A549 (cell line): ENCODE measurements around the gene LST1. TPM values are rescaled to one million over a fixed set of nuclear protein-coding genes. Genes with fewer than 3 reads are reported as not detected.

Experiments
- ATAC-seq, 2 experiments: fragments of 200-7000 bp in 1 of 2; fragments of >200 bp in 1 of 2; cut with Nextera tagmentation in 1 of 2; cut with Tn5 transposase in 1 of 2; 3 replicates each; pipeline versions ENCODE4 v1.8.0 to v1.9.1; 2018 to 2020; ENCODE audit warnings: mild to moderate bottlenecking in 1 of 2, moderate library complexity in 1 of 2
- CTCF ChIA-PET: fragments of 300-600 bp; sonication (Branson Sonifier 250); formaldehyde crosslinking; extraction: SDS; loops from one replicate; lab custom pipeline; 2021; ENCODE audit warnings: antibody characterized with exemption, inconsistent platforms; lab: Yijun Ruan, JAX
- POLR2A ChIA-PET: fragments of 350-600 bp; formaldehyde crosslinking; extraction: SDS; loops from one replicate; lab custom pipeline; 2021; ENCODE audit warnings: antibody characterized with exemption, inconsistent platforms; lab: Yijun Ruan, JAX
- DNase-seq, 2 experiments: peaks; one replicate each; pipeline versions ENCODE4 v3.0.0 to v3.0.0-alpha.2; 2011 to 2016; ENCODE audit warnings: low read depth in 1 of 2, low spot score in 1 of 2
- FAIRE-seq: peaks from 2 replicates; lab custom pipeline; 2011; peaks lifted over from hg19 to GRCh38; lab: Jason Lieb, UNC
- H3K27ac ChIP-seq, 2 experiments: fragments of >200 bp; sonication (Bioruptor Twin); formaldehyde crosslinking; 3 replicates each; pipeline ENCODE4 v1.5.1; 2016 to 2017
- H3K4me1 ChIP-seq: fragments of >200 bp; sonication (Bioruptor Twin); formaldehyde crosslinking; 3 replicates; pipeline ENCODE4 v1.6.1; 2016
- H3K4me2 ChIP-seq: fragments of >200 bp; sonication (Bioruptor Twin); formaldehyde crosslinking; 3 replicates; pipeline ENCODE4 v1.6.1; 2016
- H3K4me3 ChIP-seq: fragments of >200 bp; sonication (Bioruptor Twin); formaldehyde crosslinking; 3 replicates; pipeline ENCODE4 v1.5.1; 2016
- H3K9me3 ChIP-seq: fragments of >200 bp; sonication (Bioruptor Twin); formaldehyde crosslinking; 3 replicates; pipeline ENCODE4 v1.6.1; 2016
- ATOH8 ChIP-seq: fragments of 250-450 bp; sonication (Bioruptor Pico); IDR thresholded peaks from 2 replicates; pipeline ENCODE4 v1.5.0; 2020; ENCODE audit warnings: low read depth, mild to moderate bottlenecking, moderate library complexity
- BCL3 ChIP-seq: fragments of >200 bp; sonication (Bioruptor Twin); formaldehyde crosslinking; IDR thresholded peaks from 3 replicates; pipeline ENCODE4 v1.6.1; 2016
- CBX2 ChIP-seq: fragments of 200-600 bp; sonication (generic); IDR thresholded peaks from 2 replicates; pipeline ENCODE4 v1.6.1; 2016; ENCODE audit warnings: low read depth, mild to moderate bottlenecking, borderline replicate concordance
- CHD4 ChIP-seq: fragments of 200-600 bp; sonication (generic); IDR thresholded peaks from 2 replicates; pipeline ENCODE4 v1.6.1; 2016; ENCODE audit warnings: antibody characterized with exemption, mild to moderate bottlenecking, borderline replicate concordance
- EHF ChIP-seq: fragments of 250-450 bp; sonication (Bioruptor Pico); IDR thresholded peaks from 2 replicates; pipeline ENCODE4 v1.5.0; 2020; ENCODE audit warnings: mild to moderate bottlenecking
- HOXB5 ChIP-seq: fragments of 250-450 bp; sonication (Bioruptor Pico); IDR thresholded peaks from 2 replicates; pipeline ENCODE4 v1.5.0; 2020; ENCODE audit warnings: mild to moderate bottlenecking, moderate library complexity
- JUN ChIP-seq, 2 experiments: fragments of >200 bp; sonication (Bioruptor Twin); formaldehyde crosslinking; IDR thresholded peaks; 2 replicates in 1 of 2; 3 replicates in 1 of 2; pipeline ENCODE4 v1.6.1; 2016 to 2017
- JUNB ChIP-seq: fragments of >200 bp; sonication (Bioruptor Twin); formaldehyde crosslinking; IDR thresholded peaks from 2 replicates; pipeline ENCODE4 v1.6.1; 2016
- MAFK ChIP-seq: fragments of 450-650 bp; IDR thresholded peaks from 2 replicates; pipeline ENCODE4 v1.6.1; 2014; ENCODE audit not compliant: partially characterized antibody
- MAZ ChIP-seq: fragments of 150-350 bp; IDR thresholded peaks from 2 replicates; pipeline ENCODE4 v1.6.1; 2014; ENCODE audit warnings: antibody characterized with exemption, low read depth, low read length, borderline replicate concordance
- NFE2L2 ChIP-seq: fragments of 150-350 bp; conservative IDR thresholded peaks from 2 replicates; pipeline ENCODE4 v1.6.1; 2014; ENCODE audit warnings: low read length
- PBX3 ChIP-seq: IDR thresholded peaks from 2 replicates; pipeline ENCODE4 v1.6.1; 2012
- POLR2AphosphoS2 ChIP-seq: conservative IDR thresholded peaks from 2 replicates; pipeline ENCODE4 v1.6.1; 2012; ENCODE audit warnings: low read length, improper control_type of control experiment, inconsistent platforms
- RCOR1 ChIP-seq: fragments of 150-350 bp; IDR thresholded peaks from 2 replicates; pipeline ENCODE4 v1.6.1; 2014; ENCODE audit warnings: antibody characterized with exemption, low read length, low read depth
- RFX5 ChIP-seq: fragments of 450-650 bp; IDR thresholded peaks from 2 replicates; pipeline ENCODE4 v1.7.1; 2014; ENCODE audit warnings: antibody characterized with exemption, mild to moderate bottlenecking, moderate library complexity
- RNF2 ChIP-seq: fragments of 200-600 bp; sonication (generic); IDR thresholded peaks from 2 replicates; pipeline ENCODE4 v1.6.1; 2016; ENCODE audit warnings: low read depth, mild to moderate bottlenecking, antibody characterized with exemption, moderate library complexity, borderline replicate concordance
- SMC3 ChIP-seq: fragments of >200 bp; sonication (Bioruptor Twin); formaldehyde crosslinking; IDR thresholded peaks from 3 replicates; pipeline ENCODE4 v1.6.1; 2018; ENCODE audit warnings: inconsistent platforms
- USF2 ChIP-seq: fragments of 450-650 bp; IDR thresholded peaks from 2 replicates; pipeline ENCODE4 v1.6.1; 2014; ENCODE audit warnings: antibody characterized with exemption
- ZC3H11A ChIP-seq: fragments of 450-650 bp; IDR thresholded peaks from 2 replicates; pipeline ENCODE4 v1.6.1; 2014; ENCODE audit warnings: antibody characterized with exemption, mild to moderate bottlenecking
- WGBS: methylation state at CpG from one replicate; pipeline ENCODE4 v1.1.6; 2017; ENCODE audit errors: missing lambda C conversion rate; 5-methylcytosine and 5-hydroxymethylcytosine counted together
- polyA plus RNA-seq, 4 experiments: library from polyadenylated mRNA; depleted of rRNA in 3 of 4; stranded (reverse); fragments of >200 nt; fragmentation: RNase III in 1 of 4; extraction: RNeasy Plus Mini Kit Qiagen cat#74134 plus additional on column Dnase treatment in 1 of 4; gene quantifications; 2 replicates in 3 of 4; 3 replicates in 1 of 4; pipeline ENCODE4 v1.2.3, GENCODE V29; 2011 to 2017
- small RNA-seq, 6 experiments: library from RNA; depleted of rRNA; stranded (forward); fragments of <200 nt; gene quantifications; one replicate each; pipeline ENCODE3, GENCODE V24; 2012

Gene LST1
- polyA plus RNA-seq, 2 of the 4 experiments (the other 2 are of a cell fraction): 0.19 to 0.26 TPM

- H3K9me3 ChIP-seq: no peaks in the 10 kb centered on the region
- DNase-seq: no peak
- H3K4me3 ChIP-seq: no peak overlapping the region
- ATAC-seq: no peak
- no peak overlapping the region for H3K4me2 ChIP-seq
- TF ChIP-seq EHF: no peak
- TF ChIP-seq, all 56 proteins: peak for 0
- 84% methylated on average over 11 of the region's 11 CpGs for WGBS
- CTCF ChIA-PET: interaction anchor here (1.8 to 2.2 kb wide), 2 partner anchors 19 to 88 kb away, joined by 7 to 8 read pairs; partner anchors contain the start of genes ATP6V1G2 and NFKBIL1
- POLR2A ChIA-PET: interaction anchor here (1.5 kb wide), 1 partner anchor 17 kb away, joined by 3 read pairs; no protein-coding TSS in a partner anchor
- no peak overlapping the region for H3K27ac ChIP-seq
- no peaks in the 10 kb centered on the region for H3K4me1 ChIP-seq
- no peak for FAIRE-seq
Observed at GRCh38 chr6:31634969-31635575, 49.0 kb downstream of the LST1 start.

- POLR2A ChIA-PET: interaction anchor here (1.6 kb wide), 1 partner anchor 24 kb away, joined by 4 read pairs; the partner anchor contains the start of gene C6orf47
- TF ChIP-seq MAZ: no peak
- TF ChIP-seq ZC3H11A: no peak
- no peak for TF ChIP-seq NFE2L2
- TF ChIP-seq MAFK: no peak
- no peak for TF ChIP-seq RNF2
- no peak for TF ChIP-seq POLR2AphosphoS2
- TF ChIP-seq SMC3: no peak
- no peak for TF ChIP-seq USF2
- no peak for TF ChIP-seq JUNB
- TF ChIP-seq BCL3: no peak
- no peak for TF ChIP-seq RFX5
- TF ChIP-seq JUN (IDR thresholded peaks at IDR 0.05): no peak
- TF ChIP-seq PBX3: no peak
- no peak for TF ChIP-seq CHD4
- TF ChIP-seq HOXB5 (CRISPR knock-in tag): no peak
- TF ChIP-seq ATOH8 (CRISPR knock-in tag): no peak
- no peak for TF ChIP-seq CBX2
- no peak for TF ChIP-seq RCOR1
- CTCF ChIA-PET: no interaction called here
- H3K4me3 ChIP-seq: no peak overlapping the region
- DNase-seq (no peak), ATAC-seq (no peak), FAIRE-seq (no peak)
- no peaks in the 10 kb centered on the region for H3K9me3 ChIP-seq
- H3K27ac ChIP-seq: no peak overlapping the region
- H3K4me2 ChIP-seq: no peak overlapping the region
- WGBS: 87% methylated on average over 18 of the region's 27 CpGs
- H3K4me1 ChIP-seq: no peaks in the 10 kb centered on the region
Observed at GRCh38 chr6:31636698-31637596, 50.9 kb downstream of the LST1 start.

Small RNAs within 50 kb of the gene (small RNA-seq; reads per million reads assigned to genes)
- gene MIR6832 (0 to 0.35 (median 0) reads per million in 6 experiments), gene SNORA38 (3.4 to 254 (median 13.3) reads per million in 6 experiments), gene SNORD117 (7.9 to 391 (median 30.7) reads per million in 6 experiments), gene SNORD84 (0 reads per million in 6 experiments), gene UQCRHP1 (0 reads per million in 6 experiments)

Other genes starting within 250 kb of the LST1 start
Only the 30 nearest of the 35 such genes appear.
- 20.5 and 22.7 TPM in 2 replicates for gene MICA, start 182.7 kb upstream of the LST1 start, polyA plus RNA-seq (2011; rRNA removed)
- gene MICA, start 182.7 kb upstream of the LST1 start, polyA plus RNA-seq (2017; fragmentation: RNase III; extraction: RNeasy Plus Mini Kit Qiagen cat#74134 plus additional on column Dnase treatment): 18.6 to 22.8 TPM (median 20.1 TPM) in 3 replicates
- 6.8 and 7.9 TPM in 2 replicates for gene MICB, start 88.1 kb upstream of the LST1 start, polyA plus RNA-seq (2011; rRNA removed)
- 5.9 to 7.0 TPM (median 6.8 TPM) in 3 replicates for gene MICB, start 88.1 kb upstream of the LST1 start, polyA plus RNA-seq (2017; fragmentation: RNase III; extraction: RNeasy Plus Mini Kit Qiagen cat#74134 plus additional on column Dnase treatment)
- not detected in 2 replicates for gene MCCD1, start 57.3 kb upstream of the LST1 start, polyA plus RNA-seq (2011; rRNA removed)
- not detected in 3 replicates for gene MCCD1, start 57.3 kb upstream of the LST1 start, polyA plus RNA-seq (2017; fragmentation: RNase III; extraction: RNeasy Plus Mini Kit Qiagen cat#74134 plus additional on column Dnase treatment)
- 267 and 334 TPM in 2 replicates for gene DDX39B, start 44.3 kb upstream of the LST1 start, polyA plus RNA-seq (2011; rRNA removed)
- 434 to 464 TPM (median 441 TPM) in 3 replicates for gene DDX39B, start 44.3 kb upstream of the LST1 start, polyA plus RNA-seq (2017; fragmentation: RNase III; extraction: RNeasy Plus Mini Kit Qiagen cat#74134 plus additional on column Dnase treatment)
- gene ATP6V1G2, start 39.7 kb upstream of the LST1 start, polyA plus RNA-seq (2011; rRNA removed): 1.2 and 1.5 TPM in 2 replicates
- gene ATP6V1G2, start 39.7 kb upstream of the LST1 start, polyA plus RNA-seq (2017; fragmentation: RNase III; extraction: RNeasy Plus Mini Kit Qiagen cat#74134 plus additional on column Dnase treatment): 0.57 to 0.75 TPM (median 0.64 TPM) in 3 replicates
- gene NFKBIL1, start 38.7 kb upstream of the LST1 start, polyA plus RNA-seq (2011; rRNA removed): 3.8 and 5.2 TPM in 2 replicates
- 7.4 to 9.0 TPM (median 7.6 TPM) in 3 replicates for gene NFKBIL1, start 38.7 kb upstream of the LST1 start, polyA plus RNA-seq (2017; fragmentation: RNase III; extraction: RNeasy Plus Mini Kit Qiagen cat#74134 plus additional on column Dnase treatment)
- gene LTA, start 14.0 kb upstream of the LST1 start, polyA plus RNA-seq (2011; rRNA removed): 0.07 TPM in 1 of 2 replicates, not detected in the other
- 0.07 to 0.08 TPM in 2 of 3 replicates, not detected in the other for gene LTA, start 14.0 kb upstream of the LST1 start, polyA plus RNA-seq (2017; fragmentation: RNase III; extraction: RNeasy Plus Mini Kit Qiagen cat#74134 plus additional on column Dnase treatment)
- gene TNF, start 10.7 kb upstream of the LST1 start, polyA plus RNA-seq (2011; rRNA removed): 0.07 TPM in 1 of 2 replicates, not detected in the other
- gene TNF, start 10.7 kb upstream of the LST1 start, polyA plus RNA-seq (2017; fragmentation: RNase III; extraction: RNeasy Plus Mini Kit Qiagen cat#74134 plus additional on column Dnase treatment): not detected in 3 replicates
- gene LTB, start 3.9 kb upstream of the LST1 start, polyA plus RNA-seq (2011; rRNA removed): 0.13 and 0.26 TPM in 2 replicates
- gene LTB, start 3.9 kb upstream of the LST1 start, polyA plus RNA-seq (2017; fragmentation: RNase III; extraction: RNeasy Plus Mini Kit Qiagen cat#74134 plus additional on column Dnase treatment): 0.14 to 0.57 TPM (median 0.33 TPM) in 3 replicates
- not detected in 2 replicates for gene NCR3, start 6.7 kb downstream of the LST1 start, polyA plus RNA-seq (2011; rRNA removed)
- gene NCR3, start 6.7 kb downstream of the LST1 start, polyA plus RNA-seq (2017; fragmentation: RNase III; extraction: RNeasy Plus Mini Kit Qiagen cat#74134 plus additional on column Dnase treatment): not detected in 3 replicates
- not detected in 2 replicates for gene AIF1, start 29.0 kb downstream of the LST1 start, polyA plus RNA-seq (2011; rRNA removed)
- not detected in 3 replicates for gene AIF1, start 29.0 kb downstream of the LST1 start, polyA plus RNA-seq (2017; fragmentation: RNase III; extraction: RNeasy Plus Mini Kit Qiagen cat#74134 plus additional on column Dnase treatment)
- gene PRRC2A, start 34.4 kb downstream of the LST1 start, polyA plus RNA-seq (2011; rRNA removed): 26.0 and 28.0 TPM in 2 replicates
- gene PRRC2A, start 34.4 kb downstream of the LST1 start, polyA plus RNA-seq (2017; fragmentation: RNase III; extraction: RNeasy Plus Mini Kit Qiagen cat#74134 plus additional on column Dnase treatment): 60.7 to 63.0 TPM (median 61.1 TPM) in 3 replicates
- gene BAG6, start 66.4 kb downstream of the LST1 start, polyA plus RNA-seq (2011; rRNA removed): 50.4 and 59.4 TPM in 2 replicates
- gene BAG6, start 66.4 kb downstream of the LST1 start, polyA plus RNA-seq (2017; fragmentation: RNase III; extraction: RNeasy Plus Mini Kit Qiagen cat#74134 plus additional on column Dnase treatment): 107 to 123 TPM (median 121 TPM) in 3 replicates
- gene APOM, start 69.6 kb downstream of the LST1 start, polyA plus RNA-seq (2011; rRNA removed): 2.6 and 4.1 TPM in 2 replicates
- 1.5 to 2.1 TPM (median 1.9 TPM) in 3 replicates for gene APOM, start 69.6 kb downstream of the LST1 start, polyA plus RNA-seq (2017; fragmentation: RNase III; extraction: RNeasy Plus Mini Kit Qiagen cat#74134 plus additional on column Dnase treatment)
- gene C6orf47, start 74.5 kb downstream of the LST1 start, polyA plus RNA-seq (2011; rRNA removed): 6.0 and 6.1 TPM in 2 replicates
- gene C6orf47, start 74.5 kb downstream of the LST1 start, polyA plus RNA-seq (2017; fragmentation: RNase III; extraction: RNeasy Plus Mini Kit Qiagen cat#74134 plus additional on column Dnase treatment): 10.7 to 13.6 TPM (median 11.9 TPM) in 3 replicates
- gene GPANK1, start 78.7 kb downstream of the LST1 start, polyA plus RNA-seq (2011; rRNA removed): 10.0 and 11.0 TPM in 2 replicates
- 9.7 to 11.7 TPM (median 11.0 TPM) in 3 replicates for gene GPANK1, start 78.7 kb downstream of the LST1 start, polyA plus RNA-seq (2017; fragmentation: RNase III; extraction: RNeasy Plus Mini Kit Qiagen cat#74134 plus additional on column Dnase treatment)
- gene CSNK2B, start 79.8 kb downstream of the LST1 start, polyA plus RNA-seq (2011; rRNA removed): 41.8 and 61.0 TPM in 2 replicates
- gene CSNK2B, start 79.8 kb downstream of the LST1 start, polyA plus RNA-seq (2017; fragmentation: RNase III; extraction: RNeasy Plus Mini Kit Qiagen cat#74134 plus additional on column Dnase treatment): 134 to 141 TPM (median 141 TPM) in 3 replicates
- gene LY6G5B, start 83.7 kb downstream of the LST1 start, polyA plus RNA-seq (2011; rRNA removed): 5.9 and 6.7 TPM in 2 replicates
- 9.0 to 12.3 TPM (median 9.9 TPM) in 3 replicates for gene LY6G5B, start 83.7 kb downstream of the LST1 start, polyA plus RNA-seq (2017; fragmentation: RNase III; extraction: RNeasy Plus Mini Kit Qiagen cat#74134 plus additional on column Dnase treatment)
- gene LY6G5C, start 94.8 kb downstream of the LST1 start, polyA plus RNA-seq (2011; rRNA removed): 1.2 and 1.6 TPM in 2 replicates
- 1.5 to 1.9 TPM (median 1.6 TPM) in 3 replicates for gene LY6G5C, start 94.8 kb downstream of the LST1 start, polyA plus RNA-seq (2017; fragmentation: RNase III; extraction: RNeasy Plus Mini Kit Qiagen cat#74134 plus additional on column Dnase treatment)
- gene ABHD16A, start 117.0 kb downstream of the LST1 start, polyA plus RNA-seq (2011; rRNA removed): 22.3 and 22.6 TPM in 2 replicates
- gene ABHD16A, start 117.0 kb downstream of the LST1 start, polyA plus RNA-seq (2017; fragmentation: RNase III; extraction: RNeasy Plus Mini Kit Qiagen cat#74134 plus additional on column Dnase treatment): 14.5 to 16.6 TPM (median 16.2 TPM) in 3 replicates
- not detected in 2 replicates for gene LY6G6F, start 120.6 kb downstream of the LST1 start, polyA plus RNA-seq (2011; rRNA removed)
- gene LY6G6F, start 120.6 kb downstream of the LST1 start, polyA plus RNA-seq (2017; fragmentation: RNase III; extraction: RNeasy Plus Mini Kit Qiagen cat#74134 plus additional on column Dnase treatment): not detected in 3 replicates
- gene LY6G6D, start 129.1 kb downstream of the LST1 start, polyA plus RNA-seq (2011; rRNA removed): not detected in 2 replicates
- gene LY6G6D, start 129.1 kb downstream of the LST1 start, polyA plus RNA-seq (2017; fragmentation: RNase III; extraction: RNeasy Plus Mini Kit Qiagen cat#74134 plus additional on column Dnase treatment): not detected in 3 replicates
- 0.08 and 0.11 TPM in 2 replicates for gene LY6G6C, start 135.5 kb downstream of the LST1 start, polyA plus RNA-seq (2011; rRNA removed)
- 0.11 to 0.21 TPM in 2 of 3 replicates, not detected in the other for gene LY6G6C, start 135.5 kb downstream of the LST1 start, polyA plus RNA-seq (2017; fragmentation: RNase III; extraction: RNeasy Plus Mini Kit Qiagen cat#74134 plus additional on column Dnase treatment)
- gene MPIG6B, start 137.1 kb downstream of the LST1 start, polyA plus RNA-seq (2011; rRNA removed): not detected in 2 replicates
- gene MPIG6B, start 137.1 kb downstream of the LST1 start, polyA plus RNA-seq (2017; fragmentation: RNase III; extraction: RNeasy Plus Mini Kit Qiagen cat#74134 plus additional on column Dnase treatment): not detected in 3 replicates
- gene DDAH2, start 143.0 kb downstream of the LST1 start, polyA plus RNA-seq (2011; rRNA removed): 19.3 and 20.6 TPM in 2 replicates
- gene DDAH2, start 143.0 kb downstream of the LST1 start, polyA plus RNA-seq (2017; fragmentation: RNase III; extraction: RNeasy Plus Mini Kit Qiagen cat#74134 plus additional on column Dnase treatment): 44.8 to 57.3 TPM (median 54.5 TPM) in 3 replicates
- gene CLIC1, start 150.3 kb downstream of the LST1 start, polyA plus RNA-seq (2011; rRNA removed): 346 and 397 TPM in 2 replicates
- gene CLIC1, start 150.3 kb downstream of the LST1 start, polyA plus RNA-seq (2017; fragmentation: RNase III; extraction: RNeasy Plus Mini Kit Qiagen cat#74134 plus additional on column Dnase treatment): 249 to 283 TPM (median 251 TPM) in 3 replicates
- gene MSH5, start 153.7 kb downstream of the LST1 start, polyA plus RNA-seq (2011; rRNA removed): 36.5 and 42.6 TPM in 2 replicates
- gene MSH5, start 153.7 kb downstream of the LST1 start, polyA plus RNA-seq (2017; fragmentation: RNase III; extraction: RNeasy Plus Mini Kit Qiagen cat#74134 plus additional on column Dnase treatment): 17.1 to 18.8 TPM (median 17.4 TPM) in 3 replicates
- 3.3 and 6.9 TPM in 2 replicates for gene SAPCD1, start 176.4 kb downstream of the LST1 start, polyA plus RNA-seq (2011; rRNA removed)
- 5.8 to 7.5 TPM (median 7.1 TPM) in 3 replicates for gene SAPCD1, start 176.4 kb downstream of the LST1 start, polyA plus RNA-seq (2017; fragmentation: RNase III; extraction: RNeasy Plus Mini Kit Qiagen cat#74134 plus additional on column Dnase treatment)
- 1.1 TPM in 2 replicates for gene VWA7, start 191.1 kb downstream of the LST1 start, polyA plus RNA-seq (2011; rRNA removed)
- gene VWA7, start 191.1 kb downstream of the LST1 start, polyA plus RNA-seq (2017; fragmentation: RNase III; extraction: RNeasy Plus Mini Kit Qiagen cat#74134 plus additional on column Dnase treatment): 0.95 to 1.1 TPM (median 0.98 TPM) in 3 replicates
- gene VARS1, start 209.5 kb downstream of the LST1 start, polyA plus RNA-seq (2011; rRNA removed): 17.7 and 24.7 TPM in 2 replicates
- gene VARS1, start 209.5 kb downstream of the LST1 start, polyA plus RNA-seq (2017; fragmentation: RNase III; extraction: RNeasy Plus Mini Kit Qiagen cat#74134 plus additional on column Dnase treatment): 57.2 to 58.4 TPM (median 58.3 TPM) in 3 replicates